PFSK-1 (cell line): ENCODE measurements around the gene EXOSC7.

ENCODE experiments used
- FOXP2 ChIP-seq: optimal IDR thresholded peaks from 2 replicates; pipeline ENCODE3; 2011; ENCODE audit warnings: borderline replicate concordance, control low read depth, inconsistent platforms; ENCODE audit not compliant: insufficient read depth; ENCODE audit errors: extremely low read length, extremely low read depth
- POLR2AphosphoS5 ChIP-seq: IDR thresholded peaks from 2 replicates; pipeline ENCODE4 v1.6.1; 2012; ENCODE audit warnings: low read depth, mild to moderate bottlenecking, control low read depth, low read length, moderate library complexity
- SIN3A ChIP-seq: IDR thresholded peaks from 2 replicates; pipeline ENCODE4 v1.6.1; 2012; ENCODE audit warnings: mild to moderate bottlenecking, low read length, moderate library complexity, borderline replicate concordance; ENCODE audit not compliant: insufficient read depth
- TAF1 ChIP-seq: IDR thresholded peaks from 2 replicates; pipeline ENCODE4 v1.6.1; 2012; ENCODE audit warnings: low read length, control low read depth, borderline replicate concordance; ENCODE audit not compliant: insufficient read depth
- TF ChIP-seq, protein P1 (sequence below), 2 experiments: IDR thresholded peaks; 2 replicates each; pipeline versions ENCODE4 v1.6.1 to v1.8.0; 2011 to 2012; ENCODE audit warnings: low read depth in 2 of 2, low read length in 2 of 2, control low read depth in 1 of 2, inconsistent platforms in 1 of 2, mild to moderate bottlenecking in 1 of 2, moderate library complexity in 1 of 2; ENCODE audit not compliant: insufficient read depth in 1 of 2

EXOSC7 gene

DNA sequence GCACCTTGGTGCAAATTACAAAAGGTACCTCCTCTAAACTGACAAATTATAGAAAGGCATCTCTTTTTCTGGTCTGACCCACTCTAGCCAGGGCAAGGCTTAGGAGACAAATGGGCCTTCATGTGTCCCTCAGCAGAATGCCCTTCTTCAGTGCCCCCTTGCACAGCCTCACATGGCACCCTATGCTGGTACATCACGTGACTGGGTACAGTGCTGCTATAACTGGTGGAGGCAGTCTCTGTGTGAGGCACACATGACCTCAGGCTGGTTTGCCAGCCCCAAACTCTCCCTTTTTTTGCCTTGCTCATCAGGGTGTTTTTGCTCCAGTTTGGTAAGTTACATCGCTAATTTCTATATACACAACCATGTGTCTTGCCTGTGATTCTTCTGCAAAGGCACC is 53.2 kb downstream of the EXOSC7 start:
- TF ChIP-seq POLR2AphosphoS5 (no peak), SIN3A (no peak)
- TF ChIP-seq, protein P1, sequence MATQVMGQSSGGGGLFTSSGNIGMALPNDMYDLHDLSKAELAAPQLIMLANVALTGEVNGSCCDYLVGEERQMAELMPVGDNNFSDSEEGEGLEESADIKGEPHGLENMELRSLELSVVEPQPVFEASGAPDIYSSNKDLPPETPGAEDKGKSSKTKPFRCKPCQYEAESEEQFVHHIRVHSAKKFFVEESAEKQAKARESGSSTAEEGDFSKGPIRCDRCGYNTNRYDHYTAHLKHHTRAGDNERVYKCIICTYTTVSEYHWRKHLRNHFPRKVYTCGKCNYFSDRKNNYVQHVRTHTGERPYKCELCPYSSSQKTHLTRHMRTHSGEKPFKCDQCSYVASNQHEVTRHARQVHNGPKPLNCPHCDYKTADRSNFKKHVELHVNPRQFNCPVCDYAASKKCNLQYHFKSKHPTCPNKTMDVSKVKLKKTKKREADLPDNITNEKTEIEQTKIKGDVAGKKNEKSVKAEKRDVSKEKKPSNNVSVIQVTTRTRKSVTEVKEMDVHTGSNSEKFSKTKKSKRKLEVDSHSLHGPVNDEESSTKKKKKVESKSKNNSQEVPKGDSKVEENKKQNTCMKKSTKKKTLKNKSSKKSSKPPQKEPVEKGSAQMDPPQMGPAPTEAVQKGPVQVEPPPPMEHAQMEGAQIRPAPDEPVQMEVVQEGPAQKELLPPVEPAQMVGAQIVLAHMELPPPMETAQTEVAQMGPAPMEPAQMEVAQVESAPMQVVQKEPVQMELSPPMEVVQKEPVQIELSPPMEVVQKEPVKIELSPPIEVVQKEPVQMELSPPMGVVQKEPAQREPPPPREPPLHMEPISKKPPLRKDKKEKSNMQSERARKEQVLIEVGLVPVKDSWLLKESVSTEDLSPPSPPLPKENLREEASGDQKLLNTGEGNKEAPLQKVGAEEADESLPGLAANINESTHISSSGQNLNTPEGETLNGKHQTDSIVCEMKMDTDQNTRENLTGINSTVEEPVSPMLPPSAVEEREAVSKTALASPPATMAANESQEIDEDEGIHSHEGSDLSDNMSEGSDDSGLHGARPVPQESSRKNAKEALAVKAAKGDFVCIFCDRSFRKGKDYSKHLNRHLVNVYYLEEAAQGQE (IDR thresholded peaks at IDR 0.05; ENCODE audit: insufficient read depth in 1 of 2, low read depth in 2 of 2, low read length in 2 of 2), result no peak

DNA sequence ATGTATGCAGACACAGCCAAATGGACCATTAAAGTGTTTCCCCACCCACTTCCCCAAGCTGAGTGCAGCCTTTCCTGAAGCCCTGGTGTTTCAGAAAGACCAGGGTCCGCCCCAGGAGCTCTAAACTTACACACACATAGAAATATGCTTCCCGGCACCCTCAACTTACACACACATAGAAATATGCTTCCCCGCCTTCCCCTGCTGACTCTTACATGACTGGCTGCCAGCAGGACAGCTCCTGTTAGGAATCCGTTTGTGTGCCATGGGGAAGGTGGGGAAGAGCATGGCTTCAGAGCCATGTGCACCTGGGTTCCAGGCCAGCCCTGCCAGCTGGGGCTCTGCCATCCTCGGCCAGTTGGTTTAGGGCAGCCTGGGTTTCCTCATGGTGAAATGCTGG is 53.6 kb downstream of the EXOSC7 start:
- TF ChIP-seq TAF1, result no peak

DNA sequence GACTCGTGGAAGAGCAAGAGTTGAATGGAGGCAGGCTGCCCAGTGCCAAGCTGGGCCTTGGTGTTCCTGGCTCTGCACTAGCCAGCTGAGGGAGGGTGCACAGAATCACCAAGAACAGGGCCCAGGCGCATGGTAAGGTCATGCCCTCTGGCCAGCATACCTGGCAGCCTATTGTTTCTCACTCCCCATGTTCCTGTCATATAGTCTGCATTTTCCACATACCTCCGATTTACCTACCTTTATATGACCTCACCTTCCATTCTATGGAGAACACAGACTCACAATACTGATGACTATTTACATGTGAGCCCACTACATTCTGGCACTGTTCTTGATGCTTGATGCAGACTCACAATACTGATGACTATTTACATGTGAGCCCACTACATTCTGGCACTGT is 55.5 kb downstream of the EXOSC7 start:
- TF ChIP-seq POLR2AphosphoS5 (no peak), FOXP2 (no peak), TAF1 (no peak)
- TF ChIP-seq, protein P1 (IDR thresholded peaks at IDR 0.05; ENCODE audit: insufficient read depth in 1 of 2, low read depth in 2 of 2, low read length in 2 of 2), result no peak

DNA sequence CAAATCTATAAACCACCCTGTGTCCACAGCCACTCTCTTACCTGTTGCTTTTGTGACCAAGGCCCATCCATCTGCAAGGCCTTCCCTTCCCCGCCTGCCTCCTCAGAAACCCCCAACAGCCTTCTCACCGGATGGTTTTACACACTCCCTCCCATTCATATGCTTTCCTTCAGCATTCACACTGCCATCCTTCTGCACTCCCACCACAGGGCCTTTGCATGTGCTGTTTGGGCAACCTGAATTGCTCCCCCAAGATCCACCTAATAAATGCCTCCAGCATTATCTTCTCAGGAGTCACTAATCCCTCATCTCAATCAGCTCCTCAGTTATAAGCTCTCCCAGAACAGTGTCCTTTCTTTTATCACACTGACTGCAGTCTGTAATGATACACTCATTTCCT is 56.1 kb downstream of the EXOSC7 start:
- TF ChIP-seq, protein P1 (IDR thresholded peaks at IDR 0.05; ENCODE audit: insufficient read depth in 1 of 2, low read depth in 2 of 2, low read length in 2 of 2), result no peak
- TF ChIP-seq SIN3A (no peak), POLR2AphosphoS5 (no peak), TAF1 (no peak), FOXP2 (no peak)

DNA sequence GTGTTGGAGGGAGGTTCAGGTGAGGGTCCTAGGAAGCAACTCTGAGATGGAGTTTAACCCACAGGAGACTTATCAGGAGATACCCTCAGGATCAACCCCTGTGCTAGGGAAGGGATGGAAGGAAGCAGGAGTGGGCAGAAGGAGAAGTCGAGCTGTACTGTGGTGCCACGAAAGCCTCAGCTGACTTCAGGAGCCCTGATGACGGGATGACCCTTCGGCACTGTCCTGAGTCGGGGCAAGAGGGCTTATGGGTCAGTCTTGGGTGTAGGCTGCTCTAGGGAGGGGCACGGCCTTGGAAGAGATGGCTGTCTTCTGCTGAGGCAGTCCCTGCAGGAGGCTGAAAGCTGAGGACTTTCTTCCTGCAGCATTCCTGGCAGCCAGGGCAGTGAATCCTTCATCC is 57.7 kb downstream of the EXOSC7 start:
- TF ChIP-seq FOXP2, result no peak
- TF ChIP-seq SIN3A, result no peak
- no peak for TF ChIP-seq POLR2AphosphoS5
- TF ChIP-seq, protein P1 (IDR thresholded peaks at IDR 0.05; ENCODE audit: insufficient read depth in 1 of 2, low read depth in 2 of 2, low read length in 2 of 2), result no peak
